Parathyroid adenoma (tissue), 2 donors: ENCODE data around the gene PIKFYVE.
A peak's percentile ranks its signal among the peaks of the same experiment; 100 is the strongest.

Experiments used
- H2AFZ ChIP-seq: fragments of 300-600 bp; sonication (generic); one replicate; pipeline ENCODE4 v1.7.0; 2017; ENCODE audit warnings: antibody characterized with exemption, mild to moderate bottlenecking
- H3K27ac ChIP-seq: fragments of 300-600 bp; sonication (generic); one replicate; pipeline ENCODE4 v1.7.0; 2017
- H3K27me3 ChIP-seq: fragments of 300-600 bp; sonication (generic); one replicate; pipeline ENCODE4 v1.7.0; 2017; ENCODE audit warnings: low read length; ENCODE audit not compliant: control insufficient read depth, insufficient read depth
- H3K36me3 ChIP-seq: fragments of 300-600 bp; sonication (generic); one replicate; pipeline ENCODE4 v1.7.0; 2017; ENCODE audit warnings: low read length; ENCODE audit not compliant: control insufficient read depth, insufficient read depth
- H3K4me1 ChIP-seq: fragments of 300-600 bp; sonication (generic); one replicate; pipeline ENCODE4 v1.7.0; 2017; ENCODE audit warnings: control low read depth
- H3K4me2 ChIP-seq: fragments of 300-600 bp; sonication (generic); one replicate; pipeline ENCODE4 v1.7.0; 2017; ENCODE audit warnings: low read length
- H3K4me3 ChIP-seq: fragments of 300-600 bp; sonication (generic); one replicate; pipeline ENCODE4 v1.7.0; 2017; ENCODE audit warnings: low read depth, low read length
- H3K79me2 ChIP-seq: fragments of 300-600 bp; sonication (generic); one replicate; pipeline ENCODE4 v1.7.0; 2017; ENCODE audit warnings: control low read depth
- H3K9ac ChIP-seq: fragments of 300-600 bp; sonication (generic); one replicate; pipeline ENCODE4 v1.7.0; 2017; ENCODE audit warnings: mild to moderate bottlenecking
- H3K9me3 ChIP-seq: fragments of 300-600 bp; sonication (generic); one replicate; pipeline ENCODE4 v1.7.0; 2017; ENCODE audit warnings: low read length; ENCODE audit not compliant: control insufficient read depth
- CTCF ChIP-seq: fragments of 300-600 bp; sonication (generic); IDR thresholded peaks from one replicate; pipeline ENCODE4 v1.7.0; 2017; ENCODE audit warnings: antibody characterized with exemption, mild to moderate bottlenecking
- donor health status: primary hyperparathyroidism.

The PIKFYVE gene

GRCh38 chr2:208250388-208250787 lies 15.7 kb upstream of the PIKFYVE start:
- Histone ChIP-seq H3K27me3 (no peaks in the 10 kb centered on the region), H2AFZ (no peak overlapping the region), H3K27ac (no peak overlapping the region), H3K4me1 (peaks cover 13% of the 10 kb centered on the region), H3K79me2 (no peaks in the 10 kb centered on the region), H3K4me2 (no peak overlapping the region), H3K4me3 (no peak overlapping the region), H3K36me3 (no peaks in the 10 kb centered on the region), H3K9ac (no peak overlapping the region), H3K9me3 (no peaks in the 10 kb centered on the region)
- no peak for TF ChIP-seq CTCF

GRCh38 chr2:208251098-208251497 lies 15.0 kb upstream of the PIKFYVE start:
- H3K27ac ChIP-seq: no peak overlapping the region

GRCh38 chr2:208252716-208253492 lies 13.2 kb upstream of the PIKFYVE start:
- H3K9ac ChIP-seq: no peak overlapping the region
- no peaks in the 10 kb centered on the region for H3K27me3 ChIP-seq
- peak overlapping the region; percentile 76 for H3K27ac ChIP-seq
- no peaks in the 10 kb centered on the region for H3K36me3 ChIP-seq
- peaks cover 13% of the 10 kb centered on the region for H3K4me1 ChIP-seq
- no peaks in the 10 kb centered on the region for H3K9me3 ChIP-seq
- peak overlapping the region; percentile 92 for H3K4me3 ChIP-seq
- H3K79me2 ChIP-seq: no peaks in the 10 kb centered on the region
- H2AFZ ChIP-seq: no peak overlapping the region
- no peak for TF ChIP-seq CTCF
- H3K4me2 ChIP-seq: peak overlapping the region; percentile 78

More at GRCh38 chr2:208251098-208251497, 15.0 kb upstream of the PIKFYVE start:
- no peak overlapping the region for H3K9ac ChIP-seq
- peaks cover 13% of the 10 kb centered on the region for H3K4me1 ChIP-seq
- no peaks in the 10 kb centered on the region for H3K9me3 ChIP-seq
- H2AFZ ChIP-seq: no peak overlapping the region
- H3K4me3 ChIP-seq: no peak overlapping the region
- no peaks in the 10 kb centered on the region for H3K79me2 ChIP-seq
- H3K4me2 ChIP-seq: no peak overlapping the region
- TF ChIP-seq CTCF: no peak
- H3K36me3 ChIP-seq: no peaks in the 10 kb centered on the region
- no peaks in the 10 kb centered on the region for H3K27me3 ChIP-seq

GRCh38 chr2:208253600-208254117 lies 12.4 kb upstream of the PIKFYVE start:
- H3K9me3 ChIP-seq: no peaks in the 10 kb centered on the region
- no peak overlapping the region for H3K9ac ChIP-seq
- peak overlapping the region; percentile 92 for H3K4me3 ChIP-seq
- no peak for TF ChIP-seq CTCF
- H3K79me2 ChIP-seq: no peaks in the 10 kb centered on the region
- no peaks in the 10 kb centered on the region for H3K27me3 ChIP-seq
- no peaks in the 10 kb centered on the region for H3K36me3 ChIP-seq
- peak overlapping the region; percentile 84 for H2AFZ ChIP-seq
- H3K4me2 ChIP-seq: peak overlapping the region; percentile 78
- peaks cover 13% of the 10 kb centered on the region for H3K4me1 ChIP-seq
- H3K27ac ChIP-seq: peak overlapping the region; percentile 76
